ENCODE results near the gene HOXD10.

DNA sequence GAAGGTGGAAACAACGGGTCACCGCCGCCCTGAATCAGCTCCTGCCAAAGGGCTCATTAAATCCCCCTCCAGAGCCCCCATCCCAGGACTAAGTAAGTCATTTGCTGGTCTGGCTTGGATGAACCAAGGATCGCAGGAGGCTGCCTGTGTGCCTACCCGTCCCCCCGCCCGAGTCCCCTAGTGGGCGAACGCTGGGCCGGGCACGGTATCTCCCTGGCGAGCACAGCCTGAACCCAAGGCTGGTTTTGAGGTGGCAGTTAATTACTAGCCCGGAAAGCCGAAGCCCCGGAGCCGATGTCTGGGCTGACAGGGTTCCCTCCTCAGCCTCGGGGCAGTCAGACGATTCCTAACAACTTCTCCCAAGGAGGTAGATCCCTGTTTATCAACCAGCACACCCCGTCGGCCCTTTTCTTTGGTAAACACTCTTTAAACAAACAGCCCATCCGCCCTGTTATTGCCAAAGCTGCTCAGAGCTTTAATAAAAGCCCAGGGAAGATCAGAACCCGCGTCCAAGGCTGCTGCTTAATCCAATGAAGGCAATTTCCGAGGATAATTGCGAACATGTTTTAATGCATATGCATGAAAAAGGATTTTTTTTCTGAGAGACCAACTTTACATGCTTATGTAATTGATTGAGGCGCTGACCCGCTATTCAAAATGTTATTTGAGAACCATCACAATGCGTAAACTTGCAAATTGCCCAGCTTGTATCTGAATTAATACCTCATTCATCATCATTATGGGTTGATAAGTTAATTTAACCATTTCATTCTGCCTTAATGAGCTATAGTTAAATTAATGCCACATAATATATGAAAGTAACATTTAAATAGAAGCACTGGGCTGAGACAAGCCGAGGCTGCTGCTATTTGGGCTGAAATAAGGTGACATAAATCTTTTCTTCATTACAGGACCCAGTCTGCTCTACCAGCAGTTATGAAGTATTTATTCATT lies 43.4 kb upstream of the HOXD10 start:
- no peak for TF ChIP-seq PAX8 (CRISPR knock-in tag; IDR thresholded peaks at IDR 0.05; ENCODE audit: borderline replicate concordance)
- TF ChIP-seq NCOR1 (IDR thresholded peaks at IDR 0.05; ENCODE audit: borderline replicate concordance, low read length): no peak
- TF ChIP-seq ZNF589 (CRISPR knock-in tag; conservative IDR thresholded peaks at IDR 0.05): no peak
- TF ChIP-seq HNRNPL (IDR thresholded peaks at IDR 0.05; ENCODE audit: low read depth, low read length): no peak
- TF ChIP-seq, protein P1, sequence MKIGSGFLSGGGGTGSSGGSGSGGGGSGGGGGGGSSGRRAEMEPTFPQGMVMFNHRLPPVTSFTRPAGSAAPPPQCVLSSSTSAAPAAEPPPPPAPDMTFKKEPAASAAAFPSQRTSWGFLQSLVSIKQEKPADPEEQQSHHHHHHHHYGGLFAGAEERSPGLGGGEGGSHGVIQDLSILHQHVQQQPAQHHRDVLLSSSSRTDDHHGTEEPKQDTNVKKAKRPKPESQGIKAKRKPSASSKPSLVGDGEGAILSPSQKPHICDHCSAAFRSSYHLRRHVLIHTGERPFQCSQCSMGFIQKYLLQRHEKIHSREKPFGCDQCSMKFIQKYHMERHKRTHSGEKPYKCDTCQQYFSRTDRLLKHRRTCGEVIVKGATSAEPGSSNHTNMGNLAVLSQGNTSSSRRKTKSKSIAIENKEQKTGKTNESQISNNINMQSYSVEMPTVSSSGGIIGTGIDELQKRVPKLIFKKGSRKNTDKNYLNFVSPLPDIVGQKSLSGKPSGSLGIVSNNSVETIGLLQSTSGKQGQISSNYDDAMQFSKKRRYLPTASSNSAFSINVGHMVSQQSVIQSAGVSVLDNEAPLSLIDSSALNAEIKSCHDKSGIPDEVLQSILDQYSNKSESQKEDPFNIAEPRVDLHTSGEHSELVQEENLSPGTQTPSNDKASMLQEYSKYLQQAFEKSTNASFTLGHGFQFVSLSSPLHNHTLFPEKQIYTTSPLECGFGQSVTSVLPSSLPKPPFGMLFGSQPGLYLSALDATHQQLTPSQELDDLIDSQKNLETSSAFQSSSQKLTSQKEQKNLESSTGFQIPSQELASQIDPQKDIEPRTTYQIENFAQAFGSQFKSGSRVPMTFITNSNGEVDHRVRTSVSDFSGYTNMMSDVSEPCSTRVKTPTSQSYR (CRISPR knock-in tag; IDR thresholded peaks at IDR 0.05; ENCODE audit: borderline replicate concordance): no peak
- no peak for TF ChIP-seq HNRNPLL (IDR thresholded peaks at IDR 0.05; ENCODE audit: low read depth, low read length, poor library complexity, severe bottlenecking)
- TF ChIP-seq ZNF670 (CRISPR knock-in tag; IDR thresholded peaks at IDR 0.05; ENCODE audit: borderline replicate concordance): no peak

Measured in HepG2 (cell line).